CD4-positive, alpha-beta T cell treated with Interleukin-2 at 100 ng/mL for 4 hours (primary cell): ENCODE measurements around the gene KMT2C.
"Not testable (repeated sequence)": the region's sequence is repeated elsewhere in the genome, so short reads cannot be mapped to it uniquely, and the experiment has no call there.

Experiments
- DNase-seq: peaks from one replicate; pipeline ENCODE4 v3.0.0-alpha.2; 2020; ENCODE audit warnings: low spot score

Gene KMT2C

GRCh38 chr7:152435384-152436110, at the start of gene KMT2C:
TSS of gene KMT2C (minus strand) at chr7:152436003. CDS start at chr7:152435786, 217 bp downstream.
- DNase-seq: peak; percentile 44

DNA sequence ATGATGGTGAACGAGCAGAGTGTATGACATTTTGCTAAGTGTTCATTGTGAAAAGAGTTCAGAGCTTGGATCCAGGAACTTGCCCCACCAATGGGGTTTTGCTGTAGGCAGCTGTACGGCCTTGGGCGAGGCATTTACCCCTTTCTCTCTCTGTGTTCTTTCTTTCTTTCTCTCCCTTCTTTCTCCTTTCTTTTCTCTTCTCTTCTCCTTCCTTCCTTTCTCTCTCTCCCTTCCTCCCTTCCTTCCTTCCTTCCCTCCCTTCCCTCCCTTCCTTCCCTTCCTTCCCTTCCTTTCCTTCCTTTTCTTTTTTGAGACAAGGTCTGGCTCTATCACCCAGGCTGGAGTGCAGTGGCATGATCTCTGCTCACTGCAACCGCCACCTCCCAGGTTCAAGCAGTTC, 45.3 kb upstream of the KMT2C start:
- DNase-seq: no peak

GRCh38 chr7:152480664-152481063, 44.9 kb upstream of the KMT2C start:
- DNase-seq: no peak

DNA sequence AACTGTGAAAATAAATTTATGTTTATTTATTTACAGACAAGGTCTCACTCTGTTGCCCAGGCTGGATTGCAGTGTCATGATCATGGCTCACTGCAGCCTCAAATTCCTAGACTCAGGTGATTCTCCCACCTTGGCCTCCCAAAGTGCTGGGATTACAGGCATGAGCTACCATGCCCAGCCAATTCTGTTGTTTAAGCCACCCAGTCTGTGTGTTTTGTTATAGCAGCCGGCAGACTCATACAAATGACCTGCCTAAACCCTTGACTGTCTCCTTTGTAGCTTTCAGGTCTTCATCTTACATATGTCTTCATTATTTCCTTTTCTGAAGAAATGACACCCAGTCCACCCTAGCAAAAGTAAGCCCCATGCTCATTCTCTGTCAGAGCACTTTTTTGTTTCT, 43.8 kb upstream of the KMT2C start:
- DNase-seq: no peak

GRCh38 chr7:152478140-152478539, 42.3 kb upstream of the KMT2C start:
- DNase-seq: no peak

DNA sequence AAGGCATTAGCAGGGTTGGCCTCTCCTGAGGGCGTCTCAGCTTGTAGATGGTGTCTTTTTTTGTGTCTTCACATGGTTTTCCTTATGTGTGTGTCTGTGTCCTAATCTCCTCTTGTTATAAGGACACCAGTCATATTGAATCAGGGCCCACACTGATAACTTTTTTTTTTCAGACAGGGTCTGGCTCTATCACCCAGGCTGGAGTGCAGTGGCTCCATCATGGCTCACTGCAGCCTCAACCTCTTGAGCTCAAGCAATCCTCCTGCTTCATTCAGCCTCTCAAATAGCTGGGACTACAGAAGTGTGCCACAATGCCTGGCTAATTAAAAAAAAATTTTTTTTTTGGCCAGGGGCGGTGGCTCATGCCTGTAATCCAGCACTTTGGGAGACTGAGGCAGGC, 41.3 kb upstream of the KMT2C start:
- DNase-seq: no peak

DNA sequence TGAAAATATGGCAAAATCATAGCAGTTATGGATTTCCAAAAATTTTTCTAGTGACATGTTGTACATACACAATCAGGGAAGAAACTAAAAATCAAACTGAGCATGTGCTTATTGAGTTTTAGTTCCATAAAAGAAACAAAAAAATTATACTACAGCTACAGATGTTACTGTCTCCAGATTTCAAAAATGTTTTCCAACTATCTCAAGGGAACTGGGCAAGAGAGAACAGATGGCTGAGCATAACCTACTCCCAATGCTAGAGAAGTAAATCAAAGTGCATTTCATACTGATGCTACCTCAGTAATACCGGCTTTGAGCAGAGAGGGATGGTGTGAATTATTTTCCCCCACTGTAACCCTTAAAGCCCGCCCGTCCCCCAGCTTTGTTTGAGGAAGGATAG, 40.7 kb upstream of the KMT2C start:
- no peak for DNase-seq

DNA sequence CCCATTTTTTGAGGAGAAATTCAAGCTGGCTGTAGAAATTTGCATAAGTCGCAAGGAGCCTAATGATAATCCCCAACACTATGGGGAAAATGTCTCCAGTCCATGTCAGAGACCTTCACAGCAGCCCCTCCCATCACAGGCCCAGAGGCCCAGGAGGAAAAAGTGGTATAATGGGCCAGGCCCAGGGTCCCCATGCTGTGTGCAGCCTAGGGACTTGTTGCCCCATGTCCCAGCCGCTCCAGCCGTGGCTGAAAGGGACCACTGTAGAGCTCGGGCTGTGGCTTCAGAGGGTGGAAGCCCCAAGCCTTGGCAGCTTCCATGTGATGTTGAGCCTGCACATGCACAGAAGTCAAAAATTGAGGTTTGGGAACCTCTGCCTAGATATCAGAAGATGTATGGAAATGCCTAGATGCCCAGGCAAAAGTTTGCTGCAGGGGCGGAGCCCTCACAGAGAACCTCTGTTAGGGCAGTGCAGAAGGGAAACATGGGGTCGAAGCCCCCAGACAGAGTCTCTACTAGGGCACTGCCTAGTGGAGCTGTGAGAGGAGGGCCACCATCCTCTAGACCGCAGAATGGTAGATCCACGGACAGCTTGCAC, 35.3 kb upstream of the KMT2C start:
- DNase-seq: not testable (repeated sequence)

- DNase-seq: not testable (repeated sequence)
Measured at GRCh38 chr7:152470251-152471022, 34.6 kb upstream of the KMT2C start.

DNA sequence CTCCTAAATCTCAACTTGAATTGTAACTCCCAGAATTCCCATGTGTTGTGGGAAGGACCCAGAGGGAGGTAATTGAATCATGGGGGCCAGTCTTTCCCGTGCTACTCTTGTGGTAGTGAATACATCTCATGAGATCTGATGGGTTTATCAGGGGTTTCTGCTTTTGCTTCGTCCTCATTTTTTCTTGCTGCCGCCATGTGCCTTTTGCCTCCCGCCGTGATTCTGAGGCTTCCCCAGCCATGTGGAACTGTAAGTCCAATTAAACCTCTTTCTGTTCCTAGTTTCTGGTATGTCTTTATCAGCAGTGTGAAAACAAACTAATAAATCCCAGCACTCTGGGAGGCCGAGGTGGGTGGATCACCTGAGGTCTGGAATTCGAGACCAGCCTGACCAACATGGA, 33.8 kb upstream of the KMT2C start:
- DNase-seq: not testable (repeated sequence)

GRCh38 chr7:152467225-152467624, 31.4 kb upstream of the KMT2C start:
- no peak for DNase-seq

- no peak for DNase-seq
Measured at GRCh38 chr7:152465119-152465387, 29.2 kb upstream of the KMT2C start.

DNA sequence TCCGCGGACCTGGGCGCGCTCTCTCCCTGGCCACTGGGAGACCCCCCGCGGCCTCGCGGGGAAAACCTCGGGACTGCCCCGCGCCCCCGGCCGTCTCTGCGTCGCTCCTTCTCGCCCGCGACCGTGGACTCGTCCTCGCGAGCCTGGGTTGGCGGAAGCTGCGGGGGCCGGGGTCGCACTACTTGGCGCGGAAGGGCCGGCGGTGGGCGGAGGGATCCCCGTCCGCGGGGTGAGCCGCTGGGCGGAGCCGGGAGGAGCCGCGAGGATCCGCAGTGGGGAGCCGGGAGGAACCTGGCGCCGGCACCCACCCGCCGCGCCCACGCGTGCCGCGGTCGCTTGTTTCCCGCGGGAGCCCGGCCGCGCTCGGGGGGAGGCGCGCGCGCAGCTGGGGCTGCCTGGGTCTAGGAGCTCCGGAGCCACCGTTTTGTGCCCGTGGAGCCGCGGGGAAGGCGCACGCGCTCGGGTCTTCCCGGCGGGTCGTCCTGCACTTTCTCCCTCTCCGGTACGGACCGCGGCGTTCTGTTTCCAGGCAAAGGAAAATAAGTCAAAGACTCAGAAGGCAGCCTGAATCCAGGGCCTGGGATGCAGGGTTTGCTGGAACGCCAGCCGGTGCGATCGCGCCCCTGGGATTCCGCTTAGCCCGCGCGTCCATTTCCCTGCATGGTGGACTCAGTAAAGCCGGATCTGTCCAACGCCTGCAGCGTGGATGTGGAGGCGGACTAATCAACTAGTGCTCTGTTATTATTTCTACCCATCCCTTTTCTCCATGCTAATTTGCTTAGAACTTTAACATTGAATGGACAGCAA, 28.7 kb upstream of the KMT2C start:
- peak; percentile 58 for DNase-seq

- DNase-seq: peak; percentile 100
Measured at GRCh38 chr7:152463709-152464311, 28.0 kb upstream of the KMT2C start.

GRCh38 chr7:152462995-152463708, 27.3 kb upstream of the KMT2C start:
- no peak for DNase-seq

DNA sequence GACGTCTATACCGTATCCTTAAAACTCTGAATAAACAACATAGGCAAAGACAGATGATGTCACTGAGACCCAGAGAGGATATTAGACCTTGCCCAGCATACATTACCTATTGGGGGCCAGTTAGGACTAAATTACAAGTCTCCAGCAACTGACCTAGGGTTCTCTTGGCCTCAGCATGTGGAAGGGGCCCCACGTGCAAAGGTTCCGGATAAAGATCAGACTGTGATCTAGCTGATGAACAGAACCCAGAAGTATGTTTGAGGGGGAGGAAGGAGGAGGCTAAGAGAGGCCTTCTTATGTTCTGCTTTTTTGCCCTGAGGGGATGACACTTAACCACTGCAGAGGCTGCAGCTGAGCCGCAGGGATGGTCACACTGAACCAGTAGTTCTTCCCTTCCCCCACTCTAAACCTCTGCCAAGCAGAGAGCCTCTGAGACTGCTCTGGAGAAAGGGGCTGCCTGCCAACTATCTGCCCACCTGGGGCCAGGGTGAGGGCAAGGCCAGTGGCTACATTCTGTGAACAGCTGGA, 24.0 kb upstream of the KMT2C start:
- no peak for DNase-seq

- no peak for DNase-seq
Measured at GRCh38 chr7:152451356-152451755, 15.6 kb upstream of the KMT2C start.

GRCh38 chr7:152445386-152446008, 9.7 kb upstream of the KMT2C start:
- DNase-seq: not testable (repeated sequence)

- DNase-seq: no peak
Measured at GRCh38 chr7:152443586-152443985, 7.8 kb upstream of the KMT2C start.

GRCh38 chr7:152442330-152442835, 6.6 kb upstream of the KMT2C start:
- no peak for DNase-seq
